Endothelial cell of umbilical vein (primary cell): ENCODE data around the gene ARHGAP22. TPM values are rescaled to one million over a fixed set of nuclear protein-coding genes. Genes with fewer than 3 reads are reported as not detected.

Experiments
- BruUV-seq: library from RNA; stranded (reverse); fragments of 400-500 nt; replicated peaks from 2 replicates; lab custom pipeline; 2021; lab: Mats Ljungman, UMichigan
- CTCF ChIA-PET: fragments of 300-600, 350-600 bp; sonication (Branson Sonifier 250); formaldehyde crosslinking; loops from one replicate; lab custom pipeline; 2021; ENCODE audit warnings: antibody characterized with exemption, inconsistent platforms; lab: Charles Lee
- POLR2A ChIA-PET: fragments of 300-600, 350-600 bp; sonication (Branson Sonifier 250); formaldehyde crosslinking; loops from one replicate; lab custom pipeline; 2021; ENCODE audit warnings: antibody characterized with exemption, inconsistent platforms; lab: Charles Lee
- DNase-seq: peaks from one replicate; pipeline ENCODE4 v3.0.0-alpha.2; 2011; ENCODE audit warnings: low read depth, low spot score
- FAIRE-seq: peaks from 2 replicates; lab custom pipeline; 2011; peaks lifted over from hg19 to GRCh38; lab: Jason Lieb, UNC
- H2AFZ ChIP-seq: 2 replicates; pipeline ENCODE4 v1.6.0; 2012; ENCODE audit warnings: low read depth, low read length, control low read depth, inconsistent platforms
- H3K27ac ChIP-seq: 2 replicates; pipeline ENCODE4 v1.5.1; 2011; ENCODE audit warnings: low read depth, mild to moderate bottlenecking, control low read depth, low read length, moderate library complexity; ENCODE audit not compliant: insufficient read depth
- H3K27me3 ChIP-seq, 2 experiments: 2 replicates each; pipeline versions ENCODE4 v1.6.0 to v1.6.1; 2011; ENCODE audit warnings: low read length in 2 of 2, mixed read lengths in 1 of 2; ENCODE audit not compliant: control insufficient read depth in 2 of 2, insufficient read depth in 2 of 2
- H3K36me3 ChIP-seq, 2 experiments: 2 replicates in 1 of 2; 3 replicates in 1 of 2; pipeline ENCODE4 v1.5.1; 2011; ENCODE audit warnings: low read length in 2 of 2, mild to moderate bottlenecking in 1 of 2, moderate library complexity in 1 of 2; ENCODE audit not compliant: control insufficient read depth in 2 of 2, insufficient read depth in 2 of 2; ENCODE audit errors: extremely low read depth in 1 of 2
- H3K4me1 ChIP-seq: 3 replicates; pipeline ENCODE4 v1.5.1; 2011; ENCODE audit warnings: mild to moderate bottlenecking, low read length; ENCODE audit not compliant: control insufficient read depth, insufficient read depth; ENCODE audit errors: extremely low read depth
- H3K4me2 ChIP-seq: 2 replicates; pipeline ENCODE4 v1.6.1; 2011; ENCODE audit warnings: low read length, control low read depth, mixed read lengths; ENCODE audit not compliant: insufficient read depth
- H3K4me3 ChIP-seq, 3 experiments: fragments of 200-600 bp in 1 of 3; sonication (generic), shearing (Covaris generic) in 1 of 3; replicated peaks in 1 of 3; 2 replicates each; pipeline ENCODE4 v1.5.1; 2011 to 2016; ENCODE audit warnings: control low read depth in 3 of 3, low read length in 3 of 3, mild to moderate bottlenecking in 2 of 3, inconsistent platforms in 1 of 3, low read depth in 1 of 3, moderate library complexity in 1 of 3; ENCODE audit not compliant: insufficient read depth in 1 of 3
- H3K79me2 ChIP-seq: 2 replicates; pipeline ENCODE4 v1.6.0; 2012; ENCODE audit warnings: low read length, inconsistent platforms; ENCODE audit not compliant: control insufficient read depth, insufficient read depth
- H3K9ac ChIP-seq: replicated peaks from 2 replicates; pipeline ENCODE3; 2011; ENCODE audit warnings: low read length, control low read depth; ENCODE audit not compliant: insufficient read depth; ENCODE audit errors: extremely low read depth
- H3K9me1 ChIP-seq: replicated peaks from 3 replicates; pipeline ENCODE4 v1.6.0; 2011; ENCODE audit warnings: mild to moderate bottlenecking, low read length; ENCODE audit not compliant: control insufficient read depth, insufficient read depth; ENCODE audit errors: extremely low read depth
- H3K9me3 ChIP-seq: replicated peaks from 2 replicates; pipeline ENCODE4 v1.5.1; 2012; ENCODE audit warnings: low read length, inconsistent platforms; ENCODE audit not compliant: control insufficient read depth, insufficient read depth
- H4K20me1 ChIP-seq: replicated peaks from 2 replicates; pipeline ENCODE3; 2011; ENCODE audit warnings: mild to moderate bottlenecking, low read length; ENCODE audit not compliant: control insufficient read depth, insufficient read depth; ENCODE audit errors: extremely low read depth
- EZH2 ChIP-seq: IDR thresholded peaks from 2 replicates; pipeline ENCODE4 v1.6.1; 2012; ENCODE audit warnings: borderline replicate concordance, low read depth, mild to moderate bottlenecking, moderate library complexity, low read length, inconsistent platforms; ENCODE audit not compliant: severe bottlenecking
- FOS ChIP-seq: IDR thresholded peaks from 2 replicates; pipeline ENCODE4 v1.6.1; 2011; ENCODE audit warnings: mild to moderate bottlenecking, low read length, moderate library complexity, borderline replicate concordance; ENCODE audit not compliant: insufficient read depth
- GATA2 ChIP-seq: IDR thresholded peaks from 2 replicates; pipeline ENCODE4 v1.7.0; 2011; ENCODE audit warnings: low read depth, mild to moderate bottlenecking, moderate library complexity, mixed read lengths, low read length; ENCODE audit not compliant: insufficient read length, insufficient read depth
- JUN ChIP-seq: IDR thresholded peaks from 2 replicates; pipeline ENCODE4 v1.6.1; 2011; ENCODE audit warnings: borderline replicate concordance, low read depth; ENCODE audit not compliant: insufficient read length, insufficient read depth
- MAX ChIP-seq: IDR thresholded peaks from 2 replicates; pipeline ENCODE4 v1.6.1; 2011; ENCODE audit not compliant: insufficient read depth, insufficient read length
- MYC ChIP-seq: IDR thresholded peaks from one replicate; pipeline ENCODE4 v1.6.1; 2011; ENCODE audit warnings: mild to moderate bottlenecking, low read depth, low read length
- POLR2A ChIP-seq: IDR thresholded peaks from 2 replicates; pipeline ENCODE4 v1.6.1; 2012; ENCODE audit warnings: low read depth, mild to moderate bottlenecking, control low read depth, low read length
- POLR2AphosphoS5 ChIP-seq: IDR thresholded peaks from 2 replicates; pipeline ENCODE4 v1.6.1; 2012; ENCODE audit warnings: low read depth, mild to moderate bottlenecking, control low read depth, low read length, moderate library complexity; ENCODE audit not compliant: insufficient read depth
- dilution Hi-C: fragments of 300-500 bp; cut with MboI; formaldehyde crosslinking; loops from one replicate; pipeline ENCODE4 v1.15.0; 2019; ENCODE audit warnings: low sequenced_read_pairs; ENCODE audit not compliant: extremely low pct_ligation_motif_present
- intact Hi-C: fragments of 100-400 bp; cut with micrococcal nuclease; formaldehyde crosslinking; loops from one replicate; pipeline ENCODE4 v1.10.0; 2022
- polyA plus RNA-seq, 4 experiments: library from polyadenylated mRNA; depleted of rRNA in 3 of 4; stranded (reverse) in 3 of 4; unstranded in 1 of 4; fragments of >200 nt; gene quantifications; 2 replicates each; pipeline versions ENCODE4 v1.2.1 to v1.2.3, GENCODE V29; 2011 to 2012; ENCODE audit warnings: missing spikeins in 1 of 4
- total RNA-seq: library from RNA; stranded (reverse); gene quantifications from 2 replicates; pipeline ENCODE4 v1.2.3, GENCODE V29; 2021
- TF ChIP-seq, protein P1 (sequence below), 2 donors: IDR thresholded peaks; 1 replicate in 1 of 2; 2 replicates in 1 of 2; pipeline ENCODE4 v1.5.1; 2011; ENCODE audit warnings: low read length in 2 of 2, mild to moderate bottlenecking in 2 of 2, moderate library complexity in 2 of 2, control low read depth in 1 of 2, inconsistent platforms in 1 of 2, low read depth in 1 of 2; ENCODE audit not compliant: insufficient read depth in 1 of 2; ENCODE audit errors: extremely low read depth in 1 of 2

The ARHGAP22 gene
- total and polyA plus RNA-seq, 2 donors (not counting 3 experiments of a cell fraction or from before 2014, with no cell fraction given) = 8.6 to 50.3 TPM

DNA sequence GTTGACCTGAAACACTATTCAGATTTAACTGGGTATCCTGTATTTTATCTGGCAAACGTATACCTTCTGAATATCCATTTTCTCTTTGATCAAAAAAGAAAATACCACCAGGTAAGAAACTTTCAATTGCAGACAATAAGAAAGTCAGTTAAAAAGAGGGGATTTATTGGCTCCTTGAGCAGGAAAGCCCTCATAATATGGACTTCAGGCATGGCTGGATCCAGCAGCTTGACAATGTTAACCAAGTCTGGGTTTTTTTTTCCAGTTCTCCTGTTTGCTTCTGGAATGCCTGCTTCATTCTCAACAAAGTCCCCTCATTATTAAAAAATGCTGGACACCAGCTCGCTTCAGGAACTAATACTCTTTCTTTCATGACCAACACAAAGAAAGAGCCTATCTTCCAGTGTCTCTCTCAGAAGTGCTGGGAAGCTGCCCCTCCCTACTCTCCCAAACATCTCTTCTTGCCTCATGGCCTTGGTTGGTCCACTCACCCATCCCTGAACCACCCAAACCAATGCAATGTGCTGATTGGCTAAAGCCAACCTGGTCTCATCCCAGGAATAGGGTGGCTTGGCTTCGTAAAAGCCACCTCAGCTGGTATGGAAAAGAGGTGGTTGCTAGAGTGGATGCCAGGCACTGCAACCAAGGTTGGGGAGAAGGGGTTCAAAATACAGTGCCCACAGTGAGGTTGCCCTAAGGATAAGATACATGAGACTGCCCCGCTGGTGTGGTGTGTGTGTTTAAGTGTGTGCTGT, 49.2 kb upstream of the ARHGAP22 start:
- H2AFZ ChIP-seq = no peak overlapping the region
- H3K9me1 ChIP-seq = no peaks in the 10 kb centered on the region
- H3K4me1 ChIP-seq = peaks cover 20% of the 10 kb centered on the region
- ChIA-PET POLR2A (interaction anchor here (0.7 kb wide), 1 partner anchor 111 kb away, joined by 3 read pairs; no protein-coding TSS in a partner anchor), CTCF (interaction anchor here (2.9 to 5.6 kb wide), 6 partner anchors 39 to 290 kb away, joined by 17 to 445 read pairs (median 159); partner anchors contain the start of gene ARHGAP22)
- TF ChIP-seq JUN (no peak), POLR2A (no peak), EZH2 (no peak), POLR2AphosphoS5 (no peak), MYC (no peak), GATA2 (no peak), FOS (no peak), MAX (no peak)
- TF ChIP-seq, protein P1, sequence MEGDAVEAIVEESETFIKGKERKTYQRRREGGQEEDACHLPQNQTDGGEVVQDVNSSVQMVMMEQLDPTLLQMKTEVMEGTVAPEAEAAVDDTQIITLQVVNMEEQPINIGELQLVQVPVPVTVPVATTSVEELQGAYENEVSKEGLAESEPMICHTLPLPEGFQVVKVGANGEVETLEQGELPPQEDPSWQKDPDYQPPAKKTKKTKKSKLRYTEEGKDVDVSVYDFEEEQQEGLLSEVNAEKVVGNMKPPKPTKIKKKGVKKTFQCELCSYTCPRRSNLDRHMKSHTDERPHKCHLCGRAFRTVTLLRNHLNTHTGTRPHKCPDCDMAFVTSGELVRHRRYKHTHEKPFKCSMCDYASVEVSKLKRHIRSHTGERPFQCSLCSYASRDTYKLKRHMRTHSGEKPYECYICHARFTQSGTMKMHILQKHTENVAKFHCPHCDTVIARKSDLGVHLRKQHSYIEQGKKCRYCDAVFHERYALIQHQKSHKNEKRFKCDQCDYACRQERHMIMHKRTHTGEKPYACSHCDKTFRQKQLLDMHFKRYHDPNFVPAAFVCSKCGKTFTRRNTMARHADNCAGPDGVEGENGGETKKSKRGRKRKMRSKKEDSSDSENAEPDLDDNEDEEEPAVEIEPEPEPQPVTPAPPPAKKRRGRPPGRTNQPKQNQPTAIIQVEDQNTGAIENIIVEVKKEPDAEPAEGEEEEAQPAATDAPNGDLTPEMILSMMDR (IDR thresholded peaks at IDR 0.05; ENCODE audit: extremely low read depth in 1 of 2, insufficient read depth in 1 of 2, low read depth in 1 of 2, low read length in 2 of 2) = no peak
- no peak overlapping the region for H3K9ac ChIP-seq
- H3K27me3 ChIP-seq = no peaks in the 10 kb centered on the region
- no peaks in the 10 kb centered on the region for H4K20me1 ChIP-seq
- H3K79me2 ChIP-seq = no peaks in the 10 kb centered on the region
- TSS peak; percentile 13 for BruUV-seq
- H3K36me3 ChIP-seq = no peaks in the 10 kb centered on the region
- no peak overlapping the region for H3K4me3 ChIP-seq
- no peaks in the 10 kb centered on the region for H3K9me3 ChIP-seq
- dilution Hi-C loops (no loop called here), intact Hi-C loops (loop anchor here (2.0 kb wide), 1 partner anchor 37 kb away; no protein-coding TSS in a partner anchor)
- DNase-seq (no peak), FAIRE-seq (peak; percentile 54)
- H3K4me2 ChIP-seq = no peak overlapping the region
- H3K27ac ChIP-seq = no peak overlapping the region
